ENCODE results near the gene KRT13. TPM values are rescaled to one million over a fixed set of nuclear protein-coding genes. Genes with fewer than 3 reads are reported as not detected.
A peak's percentile ranks its signal among the peaks of the same experiment; 100 is the strongest.

KRT13 gene
- total RNA-seq, 1 donor from 2014 or later = not detected

DNA sequence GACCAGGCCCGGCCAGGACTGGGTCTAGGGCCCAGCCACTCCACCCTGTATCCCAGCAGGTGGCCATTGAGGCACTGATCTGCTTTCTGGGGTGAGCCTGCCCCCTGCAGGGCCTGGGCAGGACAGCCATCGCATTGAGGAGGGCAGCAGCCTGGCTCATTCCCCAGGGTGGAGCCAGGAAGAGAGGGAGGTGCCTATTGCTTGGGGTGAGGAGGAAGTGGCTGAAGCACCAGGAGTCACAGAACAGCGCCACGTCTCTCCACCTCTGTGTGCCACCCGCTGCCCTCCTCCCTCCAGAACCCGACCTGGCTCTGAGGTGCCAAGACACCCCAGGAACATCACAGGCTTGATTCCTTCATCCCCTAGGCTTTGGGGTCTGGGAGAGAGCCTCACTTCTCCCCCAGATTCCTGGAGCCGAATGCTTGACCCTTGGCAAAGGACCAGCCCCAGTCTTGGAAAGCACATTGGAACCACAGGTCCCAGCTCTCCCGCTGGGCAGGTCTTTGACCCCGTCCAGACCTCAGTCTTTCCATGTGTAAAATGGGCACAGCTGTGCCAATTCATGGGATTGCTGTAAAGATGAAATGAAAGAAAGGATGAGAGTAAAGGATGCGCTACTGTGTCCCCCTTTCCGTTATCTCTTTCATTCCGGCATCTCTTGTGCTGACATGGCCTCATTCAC is 8.5 kb downstream of the KRT13 start:
- Mint-ChIP-seq H3K27me3 (ENCODE audit: unreplicated experiment) (peaks cover 17% of the 10 kb centered on the region), H3K4me1 (ENCODE audit: unreplicated experiment) (peaks cover 3% of the 10 kb centered on the region), H3K9me3 (ENCODE audit: unreplicated experiment) (no peaks in the 10 kb centered on the region), H3K27ac (ENCODE audit: unreplicated experiment) (no peak overlapping the region), H3K36me3 (ENCODE audit: low read depth, unreplicated experiment) (peaks cover 5% of the 10 kb centered on the region), H3K4me3 (ENCODE audit: unreplicated experiment) (no peak overlapping the region)
- DNase-seq (ENCODE audit: low spot score) = peak; percentile 72
- TF ChIP-seq, protein P1, sequence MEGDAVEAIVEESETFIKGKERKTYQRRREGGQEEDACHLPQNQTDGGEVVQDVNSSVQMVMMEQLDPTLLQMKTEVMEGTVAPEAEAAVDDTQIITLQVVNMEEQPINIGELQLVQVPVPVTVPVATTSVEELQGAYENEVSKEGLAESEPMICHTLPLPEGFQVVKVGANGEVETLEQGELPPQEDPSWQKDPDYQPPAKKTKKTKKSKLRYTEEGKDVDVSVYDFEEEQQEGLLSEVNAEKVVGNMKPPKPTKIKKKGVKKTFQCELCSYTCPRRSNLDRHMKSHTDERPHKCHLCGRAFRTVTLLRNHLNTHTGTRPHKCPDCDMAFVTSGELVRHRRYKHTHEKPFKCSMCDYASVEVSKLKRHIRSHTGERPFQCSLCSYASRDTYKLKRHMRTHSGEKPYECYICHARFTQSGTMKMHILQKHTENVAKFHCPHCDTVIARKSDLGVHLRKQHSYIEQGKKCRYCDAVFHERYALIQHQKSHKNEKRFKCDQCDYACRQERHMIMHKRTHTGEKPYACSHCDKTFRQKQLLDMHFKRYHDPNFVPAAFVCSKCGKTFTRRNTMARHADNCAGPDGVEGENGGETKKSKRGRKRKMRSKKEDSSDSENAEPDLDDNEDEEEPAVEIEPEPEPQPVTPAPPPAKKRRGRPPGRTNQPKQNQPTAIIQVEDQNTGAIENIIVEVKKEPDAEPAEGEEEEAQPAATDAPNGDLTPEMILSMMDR (IDR thresholded peaks at IDR 0.05; ENCODE audit: unreplicated experiment) = peak; percentile 66

DNA sequence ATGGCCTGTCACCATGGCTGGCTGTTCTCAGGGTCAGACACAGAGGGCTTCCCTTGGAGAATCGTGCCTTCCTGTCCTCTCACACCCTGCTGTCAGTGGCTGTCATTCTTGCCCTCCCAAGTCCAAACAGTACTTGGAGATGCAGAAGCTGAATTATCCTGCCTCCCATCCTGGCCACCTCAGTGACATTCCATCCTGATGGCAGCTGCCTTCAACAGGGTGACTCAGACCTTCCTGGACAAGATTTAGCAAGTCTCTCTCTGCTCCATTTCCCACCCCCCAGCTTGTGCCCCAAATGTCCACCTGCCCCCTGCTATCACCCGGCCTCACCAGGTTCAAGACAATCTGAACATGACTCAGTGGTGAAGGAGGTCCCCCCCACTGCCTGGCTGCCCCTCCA is 10.9 kb downstream of the KRT13 start:
- Mint-ChIP-seq H3K36me3 (ENCODE audit: low read depth, unreplicated experiment) (peaks cover 5% of the 10 kb centered on the region), H3K9me3 (ENCODE audit: unreplicated experiment) (no peaks in the 10 kb centered on the region), H3K27me3 (ENCODE audit: unreplicated experiment) (peaks cover 15% of the 10 kb centered on the region), H3K4me3 (ENCODE audit: unreplicated experiment) (no peak overlapping the region), H3K27ac (ENCODE audit: unreplicated experiment) (no peak overlapping the region), H3K4me1 (ENCODE audit: unreplicated experiment) (no peaks in the 10 kb centered on the region)
- TF ChIP-seq, protein P1 (IDR thresholded peaks at IDR 0.05; ENCODE audit: unreplicated experiment) = no peak
- DNase-seq (ENCODE audit: low spot score) = no peak

DNA sequence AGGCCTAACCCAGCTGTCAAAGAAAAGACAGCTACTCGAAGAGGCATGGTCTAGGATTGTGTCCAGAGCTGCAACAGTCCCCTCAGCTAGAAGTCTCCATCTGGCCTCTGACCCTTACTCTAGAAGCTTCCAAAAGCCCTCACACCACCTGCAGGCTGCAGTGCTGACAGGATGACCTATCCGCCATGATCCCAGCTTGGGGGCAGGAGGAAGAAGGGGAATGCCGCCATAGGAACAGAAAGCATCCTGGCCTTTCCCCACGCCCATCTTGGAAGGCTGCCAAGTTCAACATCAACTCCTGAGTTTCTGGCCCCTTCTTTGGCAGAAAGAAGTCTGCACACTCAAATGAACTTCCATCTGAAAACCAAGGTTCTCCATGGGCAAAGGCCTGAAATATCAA is 12.6 kb downstream of the KRT13 start:
- H3K36me3 Mint-ChIP-seq (ENCODE audit: low read depth, unreplicated experiment) = no peaks in the 10 kb centered on the region
- no peaks in the 10 kb centered on the region for H3K4me1 Mint-ChIP-seq (ENCODE audit: unreplicated experiment)
- H3K4me3 Mint-ChIP-seq (ENCODE audit: unreplicated experiment) = no peak overlapping the region
- no peak for DNase-seq (ENCODE audit: low spot score)
- H3K27ac Mint-ChIP-seq (ENCODE audit: unreplicated experiment) = no peak overlapping the region
- no peaks in the 10 kb centered on the region for H3K9me3 Mint-ChIP-seq (ENCODE audit: unreplicated experiment)
- TF ChIP-seq, protein P1 (IDR thresholded peaks at IDR 0.05; ENCODE audit: unreplicated experiment) = no peak
- H3K27me3 Mint-ChIP-seq (ENCODE audit: unreplicated experiment) = peaks cover 8% of the 10 kb centered on the region

DNA sequence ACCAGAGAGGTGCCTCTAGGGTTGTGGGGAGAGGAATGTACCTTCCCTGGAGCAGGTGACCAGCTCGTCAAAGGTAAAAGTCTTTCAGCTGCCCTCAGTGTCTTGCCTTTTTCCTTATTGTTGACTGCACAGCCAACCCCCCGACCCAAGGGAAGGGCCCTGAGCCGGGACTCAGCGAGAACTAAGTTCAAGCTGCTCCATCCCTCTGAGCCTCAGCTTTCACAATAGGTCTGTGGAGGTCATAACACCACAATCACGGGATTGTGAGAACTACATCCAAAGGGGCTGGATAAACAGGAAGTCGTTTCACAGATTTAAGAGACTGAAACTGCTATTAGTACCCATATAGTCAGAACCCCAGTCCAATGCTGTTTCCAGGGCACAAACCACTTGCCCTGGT is 13.1 kb downstream of the KRT13 start:
- peaks cover 8% of the 10 kb centered on the region for H3K27me3 Mint-ChIP-seq (ENCODE audit: unreplicated experiment)
- TF ChIP-seq, protein P1 (IDR thresholded peaks at IDR 0.05; ENCODE audit: unreplicated experiment) = no peak
- H3K27ac Mint-ChIP-seq (ENCODE audit: unreplicated experiment) = no peak overlapping the region
- H3K4me1 Mint-ChIP-seq (ENCODE audit: unreplicated experiment) = no peaks in the 10 kb centered on the region
- H3K9me3 Mint-ChIP-seq (ENCODE audit: unreplicated experiment) = no peaks in the 10 kb centered on the region
- no peaks in the 10 kb centered on the region for H3K36me3 Mint-ChIP-seq (ENCODE audit: low read depth, unreplicated experiment)
- no peak for DNase-seq (ENCODE audit: low spot score)
- H3K4me3 Mint-ChIP-seq (ENCODE audit: unreplicated experiment) = no peak overlapping the region

DNA sequence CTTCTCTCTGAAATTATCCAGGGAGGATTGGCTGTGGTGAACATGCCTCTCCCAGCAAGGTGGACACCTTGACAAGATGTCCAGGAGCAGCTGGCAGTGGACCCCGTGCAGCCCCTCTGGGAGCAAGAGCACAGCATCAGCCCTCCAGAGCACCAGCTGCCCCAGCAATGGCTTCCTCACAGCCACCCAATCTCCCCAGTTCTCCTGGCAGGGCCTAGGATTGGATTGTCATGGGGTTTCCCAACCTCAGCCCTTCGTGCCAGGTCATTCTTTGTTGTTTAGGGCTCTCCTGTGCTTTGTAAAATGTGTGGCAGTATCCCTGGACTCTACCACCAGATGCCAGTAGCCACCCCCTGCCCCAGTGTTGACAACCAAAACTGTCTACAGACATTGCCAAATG is 13.9 kb downstream of the KRT13 start:
- DNase-seq (ENCODE audit: low spot score) = no peak
- Mint-ChIP-seq H3K27ac (ENCODE audit: unreplicated experiment) (no peak overlapping the region), H3K36me3 (ENCODE audit: low read depth, unreplicated experiment) (no peaks in the 10 kb centered on the region), H3K9me3 (ENCODE audit: unreplicated experiment) (no peaks in the 10 kb centered on the region), H3K4me1 (ENCODE audit: unreplicated experiment) (no peaks in the 10 kb centered on the region), H3K27me3 (ENCODE audit: unreplicated experiment) (peaks cover 9% of the 10 kb centered on the region), H3K4me3 (ENCODE audit: unreplicated experiment) (no peak overlapping the region)
- TF ChIP-seq, protein P1 (IDR thresholded peaks at IDR 0.05; ENCODE audit: unreplicated experiment) = no peak
